Measurements from ENCODE around the gene VPS26B.

The VPS26B gene

GRCh38 chr11:134246678-134247077, 22.2 kb downstream of the VPS26B start:
- H3K36me3 ChIP-seq (ENCODE audit: control insufficient read depth in 1 of 2, insufficient read depth in 2 of 2, low read depth in 1 of 2, low read length in 2 of 2), result peaks cover 57 to 98% of the 10 kb centered on the region in 2 experiments
- no peak overlapping the region for H3K14ac ChIP-seq (ENCODE audit: low read length in 2 of 2)
- H3K4me2 ChIP-seq (ENCODE audit: low read length, poor library complexity, severe bottlenecking), result no peak overlapping the region
- no peak overlapping the region for H2BK12ac ChIP-seq (ENCODE audit: low read length in 2 of 2)
- H3K27me3 ChIP-seq (ENCODE audit: control insufficient read depth in 1 of 2, insufficient read depth in 1 of 2, low read length in 2 of 2), result no peaks in the 10 kb centered on the region
- peaks cover 4% of the 10 kb centered on the region for H3K79me1 ChIP-seq (replicated peaks; ENCODE audit: low read length, poor library complexity, severe bottlenecking)
- H3K27ac ChIP-seq (ENCODE audit: low read length, poor library complexity, severe bottlenecking), result no peak overlapping the region
- no peak overlapping the region for H3K23ac ChIP-seq (ENCODE audit: low read length in 2 of 2)
- DNase-seq, result no peak
- no peak overlapping the region for H4K91ac ChIP-seq (ENCODE audit: low read length)
- no peak overlapping the region for H3K4ac ChIP-seq (ENCODE audit: low read depth in 1 of 2, low read length in 2 of 2)
- no peak overlapping the region for H4K8ac ChIP-seq (ENCODE audit: low read length)
- H3K4me3 ChIP-seq (ENCODE audit: insufficient read depth in 1 of 2, low read depth in 1 of 2, low read length in 2 of 2), result no peak overlapping the region
- no peak overlapping the region for H3K9ac ChIP-seq (ENCODE audit: low read length)
- no peak overlapping the region for H2BK15ac ChIP-seq (ENCODE audit: low read depth, poor library complexity, severe bottlenecking)
- 96% methylated on average over 1 of the region's 4 CpGs for WGBS
- H2BK120ac ChIP-seq (ENCODE audit: low read depth, low read length), result no peak overlapping the region
- H3K9me3 ChIP-seq (ENCODE audit: control insufficient read depth, low read length), result no peaks in the 10 kb centered on the region
- no peaks in the 10 kb centered on the region for H3K4me1 ChIP-seq (ENCODE audit: control insufficient read depth, insufficient read depth, low read depth, low read length)
- H2BK5ac ChIP-seq (ENCODE audit: low read depth, low read length, poor library complexity, severe bottlenecking), result no peak overlapping the region
- no peak overlapping the region for H2AK5ac ChIP-seq (ENCODE audit: low read length, severe bottlenecking)
- H3K18ac ChIP-seq (ENCODE audit: low read depth in 1 of 2, low read length in 2 of 2), result no peak overlapping the region
- H2AFZ ChIP-seq (ENCODE audit: low read depth, low read length), result no peak overlapping the region

- H3K27ac ChIP-seq (ENCODE audit: low read length, poor library complexity, severe bottlenecking), result no peak overlapping the region
- no peak overlapping the region for H2AK5ac ChIP-seq (ENCODE audit: low read length, severe bottlenecking)
- no peak overlapping the region for H3K4me3 ChIP-seq (ENCODE audit: insufficient read depth in 1 of 2, low read depth in 1 of 2, low read length in 2 of 2)
- no peak overlapping the region for H2BK120ac ChIP-seq (ENCODE audit: low read depth, low read length)
- no peak overlapping the region for H4K8ac ChIP-seq (ENCODE audit: low read length)
- no peak overlapping the region for H2AFZ ChIP-seq (ENCODE audit: low read depth, low read length)
- no peak overlapping the region for H4K91ac ChIP-seq (ENCODE audit: low read length)
- no peak overlapping the region for H3K4ac ChIP-seq (ENCODE audit: low read depth in 1 of 2, low read length in 2 of 2)
- H2BK15ac ChIP-seq (ENCODE audit: low read depth, poor library complexity, severe bottlenecking), result no peak overlapping the region
- H2BK12ac ChIP-seq (ENCODE audit: low read length in 2 of 2), result no peak overlapping the region
- WGBS, result 95% methylated on average over 6 of the region's 7 CpGs
- no peak overlapping the region for H3K18ac ChIP-seq (ENCODE audit: low read depth in 1 of 2, low read length in 2 of 2)
- no peak overlapping the region for H2BK5ac ChIP-seq (ENCODE audit: low read depth, low read length, poor library complexity, severe bottlenecking)
- peaks cover 37 to 75% of the 10 kb centered on the region in 2 experiments for H3K36me3 ChIP-seq (ENCODE audit: control insufficient read depth in 1 of 2, insufficient read depth in 2 of 2, low read depth in 1 of 2, low read length in 2 of 2)
- peaks cover 1% of the 10 kb centered on the region for H3K4me1 ChIP-seq (ENCODE audit: control insufficient read depth, insufficient read depth, low read depth, low read length)
- H3K14ac ChIP-seq (ENCODE audit: low read length in 2 of 2), result no peak overlapping the region
- no peaks in the 10 kb centered on the region for H3K27me3 ChIP-seq (ENCODE audit: control insufficient read depth in 1 of 2, insufficient read depth in 1 of 2, low read length in 2 of 2)
- no peaks in the 10 kb centered on the region for H3K9me3 ChIP-seq (ENCODE audit: control insufficient read depth, low read length)
- no peak overlapping the region for H3K23ac ChIP-seq (ENCODE audit: low read length in 2 of 2)
- no peak for DNase-seq
- peaks cover 9% of the 10 kb centered on the region for H3K79me1 ChIP-seq (replicated peaks; ENCODE audit: low read length, poor library complexity, severe bottlenecking)
- H3K9ac ChIP-seq (ENCODE audit: low read length), result peak overlapping the region; percentile 17
- H3K4me2 ChIP-seq (ENCODE audit: low read length, poor library complexity, severe bottlenecking), result no peak overlapping the region
Measured at GRCh38 chr11:134248910-134249480, 24.5 kb downstream of the VPS26B start.

- no peaks in the 10 kb centered on the region for H3K27me3 ChIP-seq (ENCODE audit: control insufficient read depth in 1 of 2, insufficient read depth in 1 of 2, low read length in 2 of 2)
- no peak for DNase-seq
- no peak overlapping the region for H2AK5ac ChIP-seq (ENCODE audit: low read length, severe bottlenecking)
- no peak overlapping the region for H2BK120ac ChIP-seq (ENCODE audit: low read depth, low read length)
- peaks cover 27 to 62% of the 10 kb centered on the region in 2 experiments for H3K36me3 ChIP-seq (ENCODE audit: control insufficient read depth in 1 of 2, insufficient read depth in 2 of 2, low read depth in 1 of 2, low read length in 2 of 2)
- H4K91ac ChIP-seq (ENCODE audit: low read length), result no peak overlapping the region
- H2AFZ ChIP-seq (ENCODE audit: low read depth, low read length), result no peak overlapping the region
- WGBS, result 100% methylated on average over 1 of the region's 3 CpGs
- no peak overlapping the region for H2BK5ac ChIP-seq (ENCODE audit: low read depth, low read length, poor library complexity, severe bottlenecking)
- H3K23ac ChIP-seq (ENCODE audit: low read length in 2 of 2), result no peak overlapping the region
- H2BK15ac ChIP-seq (ENCODE audit: low read depth, poor library complexity, severe bottlenecking), result no peak overlapping the region
- no peak overlapping the region for H3K9ac ChIP-seq (ENCODE audit: low read length)
- H3K4me2 ChIP-seq (ENCODE audit: low read length, poor library complexity, severe bottlenecking), result no peak overlapping the region
- no peak overlapping the region for H3K4me3 ChIP-seq (ENCODE audit: insufficient read depth in 1 of 2, low read depth in 1 of 2, low read length in 2 of 2)
- no peak overlapping the region for H2BK12ac ChIP-seq (ENCODE audit: low read length in 2 of 2)
- no peak overlapping the region for H3K27ac ChIP-seq (ENCODE audit: low read length, poor library complexity, severe bottlenecking)
- no peak overlapping the region for H4K8ac ChIP-seq (ENCODE audit: low read length)
- H3K4me1 ChIP-seq (ENCODE audit: control insufficient read depth, insufficient read depth, low read depth, low read length), result peaks cover 1% of the 10 kb centered on the region
- no peak overlapping the region for H3K14ac ChIP-seq (ENCODE audit: low read length in 2 of 2)
- no peaks in the 10 kb centered on the region for H3K9me3 ChIP-seq (ENCODE audit: control insufficient read depth, low read length)
- peaks cover 9% of the 10 kb centered on the region for H3K79me1 ChIP-seq (replicated peaks; ENCODE audit: low read length, poor library complexity, severe bottlenecking)
- H3K4ac ChIP-seq (ENCODE audit: low read depth in 1 of 2, low read length in 2 of 2), result no peak overlapping the region
- no peak overlapping the region for H3K18ac ChIP-seq (ENCODE audit: low read depth in 1 of 2, low read length in 2 of 2)
Measured at GRCh38 chr11:134250246-134250645, 25.8 kb downstream of the VPS26B start.

- DNase-seq, result no peak
- Histone ChIP-seq H3K9me3 (ENCODE audit: control insufficient read depth, low read length) (no peaks in the 10 kb centered on the region), H3K36me3 (ENCODE audit: control insufficient read depth in 1 of 2, insufficient read depth in 2 of 2, low read depth in 1 of 2, low read length in 2 of 2) (peaks cover 23 to 59% of the 10 kb centered on the region in 2 experiments), H2BK120ac (ENCODE audit: low read depth, low read length) (no peak overlapping the region), H3K79me1 (replicated peaks; ENCODE audit: low read length, poor library complexity, severe bottlenecking) (peaks cover 8% of the 10 kb centered on the region), H3K4me2 (ENCODE audit: low read length, poor library complexity, severe bottlenecking) (no peak overlapping the region), H4K8ac (ENCODE audit: low read length) (no peak overlapping the region), H3K27ac (ENCODE audit: low read length, poor library complexity, severe bottlenecking) (no peak overlapping the region), H3K27me3 (ENCODE audit: control insufficient read depth in 1 of 2, insufficient read depth in 1 of 2, low read length in 2 of 2) (no peaks in the 10 kb centered on the region), H3K4me3 (ENCODE audit: insufficient read depth in 1 of 2, low read depth in 1 of 2, low read length in 2 of 2) (no peak overlapping the region), H2AK5ac (ENCODE audit: low read length, severe bottlenecking) (no peak overlapping the region), H2AFZ (ENCODE audit: low read depth, low read length) (no peak overlapping the region), H3K23ac (ENCODE audit: low read length in 2 of 2) (no peak overlapping the region), H3K4me1 (ENCODE audit: control insufficient read depth, insufficient read depth, low read depth, low read length) (peaks cover 1% of the 10 kb centered on the region), H3K9ac (ENCODE audit: low read length) (no peak overlapping the region), H4K91ac (ENCODE audit: low read length) (no peak overlapping the region), H2BK12ac (ENCODE audit: low read length in 2 of 2) (no peak overlapping the region), H3K4ac (ENCODE audit: low read depth in 1 of 2, low read length in 2 of 2) (no peak overlapping the region), H2BK15ac (ENCODE audit: low read depth, poor library complexity, severe bottlenecking) (no peak overlapping the region), H3K14ac (ENCODE audit: low read length in 2 of 2) (no peak overlapping the region), H2BK5ac (ENCODE audit: low read depth, low read length, poor library complexity, severe bottlenecking) (no peak overlapping the region), H3K18ac (ENCODE audit: low read depth in 1 of 2, low read length in 2 of 2) (no peak overlapping the region)
- WGBS, result 99% methylated on average over 2 of the region's 2 CpGs
Measured at GRCh38 chr11:134250675-134251074, 26.2 kb downstream of the VPS26B start.
